Measurements from ENCODE around the gene MT1H.
"Not testable (repeated sequence)": the region's sequence is repeated elsewhere in the genome, so short reads cannot be mapped to it uniquely, and the experiment has no call there.

Gene MT1H

DNA sequence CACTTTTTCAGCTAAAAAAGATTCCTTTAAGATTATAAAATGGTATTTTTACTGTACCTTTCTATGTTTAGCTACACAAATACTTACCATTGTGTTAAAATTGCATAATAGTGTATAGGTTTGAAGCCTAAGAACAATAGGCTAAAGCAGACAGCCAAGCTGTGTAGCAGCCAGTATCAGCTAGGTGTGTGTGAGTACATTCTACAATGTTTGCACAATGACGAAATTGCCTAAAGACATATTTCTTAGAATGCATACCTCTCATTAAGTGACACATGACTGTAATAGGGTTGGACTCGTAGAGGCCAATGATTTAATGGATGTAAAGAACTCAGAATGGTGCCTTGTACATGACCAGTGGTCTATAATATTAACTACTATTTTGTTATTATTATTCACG, 19.8 kb upstream of the MT1H start:
- H3K27me3 ChIP-seq (ENCODE audit: control insufficient read depth, insufficient read depth, low read length), result peaks cover 88% of the 10 kb centered on the region

DNA sequence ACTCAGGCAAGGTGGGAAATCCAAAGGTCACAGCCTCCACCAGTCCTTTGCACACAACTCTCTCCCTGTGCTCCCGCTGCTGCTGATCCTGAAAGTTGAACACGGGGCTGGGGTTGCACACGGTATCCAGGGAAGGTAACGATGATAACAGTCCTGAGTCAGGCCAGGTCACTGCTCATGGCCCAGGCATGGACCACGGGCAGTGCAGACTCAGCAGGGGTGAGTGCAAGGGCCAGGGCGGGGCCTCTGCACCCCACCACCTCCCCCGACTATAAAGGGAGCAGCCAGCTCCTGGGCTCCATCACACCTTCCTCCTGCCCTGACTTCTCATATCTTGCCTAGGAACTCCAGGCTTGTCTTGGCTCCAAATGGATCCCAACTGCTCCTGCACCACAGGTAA, 18.0 kb upstream of the MT1H start, which contains the start of gene MT1B:
MT1B (plus strand) TSS at position 301 of the 400 bp plus-strand sequence; CDS start at position 369, 68 bp downstream.
- Histone ChIP-seq H3K9me3 (ENCODE audit: control insufficient read depth, insufficient read depth, low read length) (no peaks in the 10 kb centered on the region), H3K27me3 (ENCODE audit: control insufficient read depth, insufficient read depth, low read length) (peaks cover 88% of the 10 kb centered on the region), H3K9ac (ENCODE audit: low read depth, low read length) (no peak within 1 kb of the TSS), H3K4me3 (ENCODE audit: low read depth, low read length) (no peak within 1 kb of the TSS), H3K27ac (ENCODE audit: low read depth, low read length) (no peak within 1 kb of the TSS), H3K36me3 (ENCODE audit: control insufficient read depth, insufficient read depth, low read length) (no peaks in the 10 kb centered on the region), H3K4me1 (ENCODE audit: control insufficient read depth, insufficient read depth, low read length) (no peaks in the 10 kb centered on the region)

More for the DNA sequence above, 19.8 kb upstream of the MT1H start:
- Histone ChIP-seq H3K27ac (ENCODE audit: low read depth, low read length) (no peak overlapping the region), H3K9me3 (ENCODE audit: control insufficient read depth, insufficient read depth, low read length) (no peaks in the 10 kb centered on the region), H3K36me3 (ENCODE audit: control insufficient read depth, insufficient read depth, low read length) (no peaks in the 10 kb centered on the region), H3K4me1 (ENCODE audit: control insufficient read depth, insufficient read depth, low read length) (no peaks in the 10 kb centered on the region), H3K9ac (ENCODE audit: low read depth, low read length) (no peak overlapping the region), H3K4me3 (ENCODE audit: low read depth, low read length) (no peak overlapping the region)

DNA sequence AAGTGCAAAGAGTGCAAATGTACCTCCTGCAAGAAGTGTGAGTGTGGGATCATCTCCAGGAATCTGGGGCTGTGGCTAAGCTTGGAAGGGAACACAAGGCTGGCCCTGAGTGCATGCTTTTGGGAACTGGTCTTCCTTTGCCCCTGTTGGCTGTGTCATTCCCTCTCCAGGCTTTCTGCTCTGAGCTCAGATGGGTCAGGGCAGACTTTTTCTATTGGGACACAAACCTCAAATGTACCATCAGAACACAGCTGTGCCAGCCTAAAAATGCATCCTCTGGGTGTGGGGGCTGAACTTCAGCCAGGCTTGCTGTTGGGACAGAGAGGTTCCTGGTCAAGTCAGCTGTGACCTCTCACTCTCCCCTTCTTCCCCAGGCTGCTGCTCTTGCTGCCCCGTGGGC, 17.0 kb upstream of the MT1H start:
- Histone ChIP-seq H3K9me3 (ENCODE audit: control insufficient read depth, insufficient read depth, low read length) (no peaks in the 10 kb centered on the region), H3K4me3 (ENCODE audit: low read depth, low read length) (no peak overlapping the region), H3K36me3 (ENCODE audit: control insufficient read depth, insufficient read depth, low read length) (no peaks in the 10 kb centered on the region), H3K27me3 (ENCODE audit: control insufficient read depth, insufficient read depth, low read length) (peaks cover 87% of the 10 kb centered on the region), H3K4me1 (ENCODE audit: control insufficient read depth, insufficient read depth, low read length) (no peaks in the 10 kb centered on the region), H3K27ac (ENCODE audit: low read depth, low read length) (no peak overlapping the region), H3K9ac (ENCODE audit: low read depth, low read length) (no peak overlapping the region)

DNA sequence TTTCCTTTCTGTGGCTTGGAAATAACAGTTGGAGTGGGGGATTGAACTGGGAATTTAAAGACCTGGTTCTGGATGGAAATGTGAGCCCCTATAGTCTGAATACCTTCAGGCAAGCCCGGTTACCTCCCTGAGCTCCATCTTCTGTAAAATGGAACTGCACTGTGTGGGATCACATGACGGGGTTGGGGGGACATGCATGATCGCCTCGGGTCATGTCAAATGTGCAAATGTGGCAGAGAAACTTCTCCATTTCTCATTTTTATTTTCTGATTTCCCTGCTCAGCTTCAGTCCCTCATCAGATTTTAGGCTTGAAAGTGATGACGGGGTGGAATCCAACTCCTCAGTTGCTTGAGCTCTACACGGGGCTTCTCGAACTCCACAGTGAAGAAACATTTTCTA, 16.4 kb upstream of the MT1H start:
- H3K4me1 ChIP-seq (ENCODE audit: control insufficient read depth, insufficient read depth, low read length), result peaks cover 4% of the 10 kb centered on the region
- H3K9me3 ChIP-seq (ENCODE audit: control insufficient read depth, insufficient read depth, low read length), result no peaks in the 10 kb centered on the region
- H3K9ac ChIP-seq (ENCODE audit: low read depth, low read length), result no peak overlapping the region
- H3K27me3 ChIP-seq (ENCODE audit: control insufficient read depth, insufficient read depth, low read length), result peaks cover 87% of the 10 kb centered on the region
- H3K36me3 ChIP-seq (ENCODE audit: control insufficient read depth, insufficient read depth, low read length), result no peaks in the 10 kb centered on the region
- H3K4me3 ChIP-seq (ENCODE audit: low read depth, low read length), result no peak overlapping the region
- no peak overlapping the region for H3K27ac ChIP-seq (ENCODE audit: low read depth, low read length)

DNA sequence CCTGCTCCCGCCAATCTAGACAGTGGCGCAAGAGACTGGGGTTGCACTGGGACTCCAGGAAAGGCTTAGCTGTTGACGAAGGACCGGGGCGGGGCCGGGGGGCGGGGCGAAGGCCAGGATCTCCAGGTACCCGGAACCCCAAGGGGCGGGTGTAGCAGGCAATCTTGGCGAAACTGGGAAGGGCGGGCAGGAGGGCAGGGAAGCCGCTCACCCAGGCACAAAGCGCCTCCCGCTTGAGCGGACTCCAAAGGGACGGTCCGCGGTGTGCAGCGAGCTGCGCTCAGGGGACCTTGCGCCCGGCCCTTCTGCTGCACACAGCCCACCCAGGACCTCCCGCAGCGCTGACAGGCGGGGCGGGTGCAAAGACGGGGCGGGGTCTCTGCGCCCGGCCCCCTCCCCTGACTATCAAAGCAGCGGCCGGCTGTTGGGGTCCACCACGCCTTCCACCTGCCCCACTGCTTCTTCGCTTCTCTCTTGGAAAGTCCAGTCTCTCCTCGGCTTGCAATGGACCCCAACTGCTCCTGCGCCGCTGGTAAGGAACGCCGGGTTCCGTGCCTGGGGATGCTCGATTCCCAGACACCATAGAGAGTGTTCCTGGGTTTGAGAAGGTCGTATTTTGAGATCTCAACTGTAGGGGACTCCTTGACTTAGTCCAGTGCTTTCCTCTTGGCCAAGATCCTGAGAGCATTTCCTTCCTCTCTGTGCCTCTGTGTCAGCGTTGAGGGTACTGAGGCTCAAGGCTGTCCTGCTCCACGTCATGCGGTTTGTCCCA, 11.9 kb upstream of the MT1H start, which contains the start of gene MT1F:
MT1F (plus strand) TSS at position 405 of the 772 bp plus-strand sequence; CDS start at position 505, 100 bp downstream.
- Histone ChIP-seq H3K4me1 (ENCODE audit: control insufficient read depth, insufficient read depth, low read length) (peaks cover 11% of the 10 kb centered on the region), H3K4me3 (ENCODE audit: low read depth, low read length) (peak within 1 kb of the TSS; percentile 66), H3K27me3 (ENCODE audit: control insufficient read depth, insufficient read depth, low read length) (peaks cover 88% of the 10 kb centered on the region), H3K27ac (ENCODE audit: low read depth, low read length) (peak within 1 kb of the TSS; percentile 83), H3K9ac (ENCODE audit: low read depth, low read length) (no peak within 1 kb of the TSS), H3K9me3 (ENCODE audit: control insufficient read depth, insufficient read depth, low read length) (no peaks in the 10 kb centered on the region), H3K36me3 (ENCODE audit: control insufficient read depth, insufficient read depth, low read length) (no peaks in the 10 kb centered on the region)

DNA sequence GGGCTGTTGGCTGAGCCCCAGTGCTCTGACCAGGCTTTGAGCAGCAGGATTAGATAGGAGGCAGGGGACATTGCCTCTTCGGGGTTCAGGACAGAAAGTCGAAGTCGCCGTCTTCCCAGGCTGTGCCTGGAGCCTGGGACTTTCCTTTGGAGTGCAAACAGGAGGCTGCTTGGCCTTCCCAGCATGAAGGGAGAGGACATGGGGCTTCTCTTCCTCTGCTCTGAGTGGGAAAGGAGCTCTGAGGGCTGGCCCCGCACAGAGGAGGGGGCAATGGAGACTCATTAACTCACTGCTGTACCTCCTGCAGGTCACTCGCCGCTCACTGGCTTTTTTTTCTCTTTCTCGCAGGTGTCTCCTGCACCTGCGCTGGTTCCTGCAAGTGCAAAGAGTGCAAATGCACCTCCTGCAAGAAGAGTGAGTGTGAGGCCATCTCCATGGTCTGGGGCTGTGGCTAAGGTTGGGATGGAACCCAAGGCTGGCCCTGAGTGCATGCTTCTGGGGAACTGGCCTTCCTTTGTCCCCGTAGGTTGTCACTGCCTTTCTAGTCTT, 11.2 kb upstream of the MT1H start:
- Histone ChIP-seq H3K9ac (ENCODE audit: low read depth, low read length) (no peak overlapping the region), H3K27me3 (ENCODE audit: control insufficient read depth, insufficient read depth, low read length) (peaks cover 88% of the 10 kb centered on the region), H3K4me1 (ENCODE audit: control insufficient read depth, insufficient read depth, low read length) (peaks cover 11% of the 10 kb centered on the region), H3K27ac (ENCODE audit: low read depth, low read length) (no peak overlapping the region), H3K9me3 (ENCODE audit: control insufficient read depth, insufficient read depth, low read length) (no peaks in the 10 kb centered on the region), H3K4me3 (ENCODE audit: low read depth, low read length) (peak overlapping the region; percentile 66), H3K36me3 (ENCODE audit: control insufficient read depth, insufficient read depth, low read length) (no peaks in the 10 kb centered on the region)

DNA sequence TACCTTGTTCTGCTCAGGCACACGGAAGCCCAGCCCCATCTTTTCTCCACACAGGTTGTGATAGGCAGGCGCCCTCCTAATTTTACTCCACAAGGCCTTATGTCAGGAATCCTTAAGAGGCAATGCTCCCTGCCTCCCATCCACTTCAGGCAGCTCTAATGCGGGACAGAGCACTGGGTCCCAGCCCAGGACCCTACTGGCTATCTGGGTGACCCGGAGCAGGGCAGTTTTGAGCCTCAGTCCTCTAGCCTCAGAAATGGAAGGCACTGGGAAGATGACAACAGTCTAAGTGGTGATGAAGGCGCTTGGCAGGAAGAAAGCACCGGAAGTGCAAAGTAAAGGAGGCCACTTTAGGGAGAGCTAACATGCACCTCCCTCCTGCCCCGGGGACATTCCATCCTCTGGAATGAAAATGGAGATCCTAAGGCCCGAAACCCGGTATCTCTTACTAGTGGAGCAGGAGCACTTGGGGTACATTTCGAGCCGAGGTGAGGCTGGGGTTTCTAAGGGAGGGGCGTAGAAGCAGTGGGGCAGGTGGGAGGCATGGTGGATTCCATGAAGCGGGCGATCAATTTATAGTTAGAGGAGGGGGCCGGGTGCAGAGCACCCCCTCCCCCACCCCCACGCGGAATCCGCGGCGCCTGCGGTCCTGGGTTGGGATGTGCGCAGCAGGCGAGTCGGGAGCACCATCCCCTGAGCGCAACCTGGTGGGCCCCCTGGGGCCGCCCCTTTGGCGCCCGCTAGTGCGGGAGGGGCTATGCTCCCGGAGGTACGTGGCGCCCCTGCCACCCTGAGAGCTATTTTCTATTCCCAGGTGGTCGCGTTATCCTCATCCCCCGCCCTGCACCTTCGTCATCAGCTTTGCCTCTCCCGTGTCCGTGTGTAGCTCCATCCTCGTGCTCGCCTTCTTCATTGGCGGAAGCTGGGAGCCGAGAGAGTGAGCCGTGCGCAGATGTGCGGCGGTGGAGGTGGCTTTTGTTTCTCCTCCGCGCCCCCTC, 7.0 kb upstream of the MT1H start:
- Histone ChIP-seq H3K4me1 (ENCODE audit: control insufficient read depth, insufficient read depth, low read length) (peaks cover 13% of the 10 kb centered on the region), H3K4me3 (ENCODE audit: low read depth, low read length) (peak overlapping the region; percentile 59), H3K9me3 (ENCODE audit: control insufficient read depth, insufficient read depth, low read length) (no peaks in the 10 kb centered on the region), H3K27me3 (ENCODE audit: control insufficient read depth, insufficient read depth, low read length) (peaks cover 100% of the 10 kb centered on the region), H3K36me3 (ENCODE audit: control insufficient read depth, insufficient read depth, low read length) (no peaks in the 10 kb centered on the region), H3K27ac (ENCODE audit: low read depth, low read length) (no peak overlapping the region), H3K9ac (ENCODE audit: low read depth, low read length) (no peak overlapping the region)

DNA sequence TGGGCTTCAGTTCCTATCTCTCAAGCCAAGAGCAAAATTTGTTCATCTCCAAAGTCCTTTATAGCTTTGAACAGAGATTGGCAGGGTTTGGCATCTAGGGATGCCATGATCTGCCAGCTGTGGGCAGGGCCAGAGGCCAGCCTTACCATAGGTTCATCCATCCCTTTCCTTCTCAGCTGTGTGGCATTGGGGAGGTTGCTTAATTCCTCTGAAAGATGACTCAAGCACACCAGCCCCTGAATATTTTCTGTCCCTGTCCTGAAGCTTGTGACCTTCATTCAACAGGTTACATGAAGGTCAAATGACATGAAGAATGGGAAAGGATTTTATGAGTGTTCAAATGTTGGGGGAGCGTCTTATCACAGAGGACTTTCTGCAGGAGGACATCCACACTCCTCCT, 5.1 kb upstream of the MT1H start:
- Histone ChIP-seq H3K9me3 (ENCODE audit: control insufficient read depth, insufficient read depth, low read length) (no peaks in the 10 kb centered on the region), H3K4me1 (ENCODE audit: control insufficient read depth, insufficient read depth, low read length) (peaks cover 12% of the 10 kb centered on the region; the same call in 1 of the 2 replicates), H3K27me3 (ENCODE audit: control insufficient read depth, insufficient read depth, low read length) (peaks cover 100% of the 10 kb centered on the region), H3K4me3 (ENCODE audit: low read depth, low read length) (no peak overlapping the region), H3K9ac (ENCODE audit: low read depth, low read length) (no peak overlapping the region), H3K27ac (ENCODE audit: low read depth, low read length) (no peak overlapping the region), H3K36me3 (ENCODE audit: control insufficient read depth, insufficient read depth, low read length) (no peaks in the 10 kb centered on the region)

DNA sequence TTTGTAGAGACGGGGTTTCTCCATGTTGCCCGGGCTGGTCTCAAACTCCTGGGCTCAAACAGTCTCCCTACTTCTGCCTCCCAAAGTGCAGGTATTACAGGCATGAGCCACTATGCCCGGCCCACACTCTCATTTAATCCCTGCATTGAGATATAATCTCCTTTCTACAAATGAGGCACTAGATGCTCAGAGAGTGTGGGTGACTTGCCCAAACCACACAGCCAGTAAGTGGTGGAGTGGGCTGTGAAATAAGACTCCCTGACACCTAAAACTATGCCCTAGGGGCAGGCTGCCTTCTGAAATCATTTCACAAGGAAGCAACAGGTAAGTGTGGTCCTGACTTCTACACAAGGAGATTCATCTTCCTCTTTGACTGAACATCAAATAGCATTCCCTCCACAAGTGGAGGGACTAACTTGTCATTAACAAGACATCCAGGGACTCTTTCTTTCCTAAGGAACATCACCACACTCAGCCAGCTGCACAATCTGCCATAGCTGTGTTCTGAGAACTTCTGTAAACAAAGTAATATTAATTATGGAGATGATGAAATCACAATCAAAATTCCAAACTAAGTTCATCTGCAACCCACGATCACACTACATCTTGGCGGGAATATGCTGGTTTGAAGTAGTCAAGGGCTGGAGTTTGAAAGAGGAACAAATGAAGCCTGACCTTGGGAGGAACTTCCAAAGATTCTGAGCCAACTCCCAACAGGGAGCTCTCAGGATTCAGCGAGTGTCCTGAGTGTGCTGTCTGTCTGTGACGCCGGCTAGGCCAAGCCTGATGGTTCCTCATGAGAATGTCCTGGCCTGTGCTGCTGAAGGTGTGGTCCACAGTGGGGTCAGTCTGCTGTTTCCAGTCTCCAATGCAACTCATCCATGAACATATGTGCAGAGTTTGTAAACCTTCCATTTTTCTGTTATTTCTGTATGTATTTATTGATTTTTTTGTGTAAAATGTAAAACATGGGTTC, 4.0 kb upstream of the MT1H start:
- H3K36me3 ChIP-seq (ENCODE audit: control insufficient read depth, insufficient read depth, low read length); H3K4me3 ChIP-seq (ENCODE audit: low read depth, low read length); H3K27ac ChIP-seq (ENCODE audit: low read depth, low read length); H3K9ac ChIP-seq (ENCODE audit: low read depth, low read length); H3K9me3 ChIP-seq (ENCODE audit: control insufficient read depth, insufficient read depth, low read length): not testable (repeated sequence)
- Histone ChIP-seq H3K4me1 (ENCODE audit: control insufficient read depth, insufficient read depth, low read length) (peaks cover 20% of the 10 kb centered on the region), H3K27me3 (ENCODE audit: control insufficient read depth, insufficient read depth, low read length) (peaks cover 100% of the 10 kb centered on the region)
